ENCODE data around the gene EVPL.

The EVPL gene

DNA sequence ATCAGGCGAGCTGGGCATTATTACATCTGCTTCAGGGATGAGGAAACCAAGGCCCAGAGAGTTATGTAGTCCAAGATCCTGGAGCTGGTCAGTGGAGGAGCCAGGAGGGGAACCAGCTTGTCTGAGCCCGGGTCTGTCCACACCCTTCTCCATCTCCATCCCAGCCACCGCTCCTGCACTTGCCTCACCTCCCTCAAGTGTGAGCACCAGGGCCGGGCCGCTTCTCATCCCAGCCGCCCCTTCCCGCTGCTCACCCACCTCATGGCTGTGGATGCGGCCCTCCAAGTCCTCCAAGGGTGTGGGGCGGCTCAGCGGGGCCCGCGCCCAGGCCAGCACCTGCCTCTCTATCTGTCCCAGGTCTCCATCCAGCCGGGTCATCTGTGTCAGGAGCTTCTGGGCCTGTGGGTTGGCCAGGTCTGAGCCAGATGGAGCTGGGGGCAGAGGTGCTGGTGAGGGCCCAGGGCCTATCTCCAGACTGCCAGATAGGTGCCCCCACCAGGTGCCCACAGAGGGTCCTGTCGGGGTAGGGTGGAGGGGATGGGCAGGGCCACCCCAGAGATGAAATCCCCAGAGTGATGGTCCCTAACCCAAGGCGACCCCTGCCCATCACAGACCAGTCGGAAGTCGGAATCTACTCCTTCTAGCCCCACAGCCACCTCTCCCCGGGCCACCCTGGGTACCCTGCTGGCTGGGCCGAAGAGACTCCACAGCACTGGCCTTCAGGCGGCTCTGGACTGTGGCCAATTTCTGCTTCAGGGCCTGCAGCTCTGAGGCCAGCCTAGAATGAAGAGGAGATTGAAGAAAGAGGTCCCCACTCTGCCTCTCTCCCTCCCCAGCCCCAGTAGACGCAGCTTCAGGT lies 9.4 kb downstream of the EVPL start:
- Mint-ChIP-seq H3K27me3 (no peaks in the 10 kb centered on the region), H3K36me3 (no peaks in the 10 kb centered on the region), H3K4me3 (no peak overlapping the region), H3K4me1 (ENCODE audit: low read depth) (peaks cover 12% of the 10 kb centered on the region), H3K9me3 (ENCODE audit: low read depth) (no peaks in the 10 kb centered on the region), H3K27ac (no peak overlapping the region)

DNA sequence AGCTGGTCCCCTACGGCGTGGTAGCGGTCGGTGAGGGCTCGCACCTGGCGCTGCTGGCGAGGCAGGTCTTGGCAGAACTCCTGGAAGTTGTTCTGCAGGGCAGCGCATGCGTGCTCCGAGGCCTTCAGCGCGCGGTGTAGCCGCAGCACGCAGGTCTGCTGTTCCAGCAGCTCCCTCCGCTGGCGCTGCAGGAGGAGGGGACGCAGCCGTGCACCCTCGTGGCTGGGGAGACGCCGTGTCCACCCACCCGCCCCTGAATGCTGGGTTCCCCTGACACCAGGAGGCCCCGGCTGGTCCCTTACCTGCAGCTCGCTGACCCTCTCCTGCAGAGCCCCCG lies 12.2 kb downstream of the EVPL start:
- H3K27ac Mint-ChIP-seq: no peak overlapping the region
- no peaks in the 10 kb centered on the region for H3K27me3 Mint-ChIP-seq
- H3K4me1 Mint-ChIP-seq (ENCODE audit: low read depth): peaks cover 9% of the 10 kb centered on the region
- no peak overlapping the region for H3K4me3 Mint-ChIP-seq
- H3K9me3 Mint-ChIP-seq (ENCODE audit: low read depth): no peaks in the 10 kb centered on the region
- no peaks in the 10 kb centered on the region for H3K36me3 Mint-ChIP-seq

DNA sequence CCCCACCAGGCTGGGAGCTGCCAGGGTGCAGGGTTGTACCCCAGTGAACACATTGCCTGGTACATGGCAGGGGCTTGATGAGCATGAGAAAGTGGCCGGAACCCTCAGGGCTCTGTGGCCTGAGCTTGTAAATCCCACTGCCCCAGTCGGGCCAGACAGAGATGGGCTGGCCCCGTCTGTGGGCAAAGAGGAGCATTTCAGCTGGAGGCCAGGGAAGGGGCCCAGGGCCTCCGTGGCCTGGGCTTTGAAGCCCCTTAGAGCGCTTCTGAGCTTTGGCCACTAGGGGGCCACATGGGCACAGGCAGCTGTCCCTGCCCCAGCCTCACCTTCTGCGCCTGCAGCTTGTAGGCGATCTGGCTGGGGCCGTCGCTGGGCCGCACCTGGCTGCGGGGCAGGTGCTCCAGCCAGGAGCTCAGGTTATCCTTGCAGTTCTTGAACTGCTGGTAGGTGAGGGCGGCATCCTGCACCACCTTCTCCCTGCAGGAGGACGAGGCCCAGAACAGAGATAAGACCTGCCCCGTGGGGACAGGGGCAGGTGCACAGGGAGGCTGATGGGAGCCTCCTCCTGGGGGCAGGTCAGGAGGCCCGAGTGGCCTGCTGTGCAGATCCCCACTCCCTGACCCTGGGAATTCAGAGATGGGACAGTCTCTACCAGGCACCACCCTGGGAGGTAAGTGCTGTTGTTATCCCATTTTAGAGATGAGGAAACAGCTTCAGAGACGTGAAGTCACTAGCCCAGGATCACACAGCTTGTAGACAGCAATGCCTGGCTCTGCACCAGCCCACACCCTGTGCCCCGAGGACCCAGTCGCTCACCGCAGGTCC lies 12.8 kb downstream of the EVPL start:
- Mint-ChIP-seq H3K36me3 (no peaks in the 10 kb centered on the region), H3K27me3 (no peaks in the 10 kb centered on the region), H3K4me1 (ENCODE audit: low read depth) (peaks cover 9% of the 10 kb centered on the region), H3K4me3 (peak overlapping the region; percentile 23), H3K9me3 (ENCODE audit: low read depth) (no peaks in the 10 kb centered on the region), H3K27ac (no peak overlapping the region)

DNA sequence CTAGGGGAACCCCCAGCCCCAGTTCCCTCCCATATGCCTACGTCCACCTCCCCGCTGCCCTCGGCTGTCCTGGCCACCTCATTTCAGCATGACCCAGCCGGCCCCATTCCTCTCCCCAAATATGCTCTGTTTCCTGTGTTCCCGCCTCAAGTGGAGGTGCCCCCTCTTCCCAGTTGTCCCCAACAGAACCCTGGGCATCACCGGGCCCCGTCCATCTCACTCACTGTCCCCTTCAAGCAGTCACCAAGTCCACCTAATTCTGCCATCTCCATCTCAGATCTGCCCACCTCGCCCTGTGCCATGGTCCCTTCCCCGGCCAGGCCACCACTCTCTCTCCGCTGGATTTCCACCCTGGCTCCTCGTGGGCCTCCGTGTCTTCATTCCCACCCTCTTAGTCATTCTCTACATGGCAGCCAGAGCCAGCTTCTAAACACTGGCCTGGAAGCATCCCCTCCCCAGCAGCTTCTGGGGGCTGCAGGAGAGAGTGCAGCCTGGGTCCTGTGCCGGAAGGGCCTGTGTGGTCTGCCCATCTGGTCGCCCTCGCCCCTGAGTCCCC lies 13.7 kb downstream of the EVPL start:
- Mint-ChIP-seq H3K27ac (no peak overlapping the region), H3K9me3 (ENCODE audit: low read depth) (no peaks in the 10 kb centered on the region), H3K36me3 (no peaks in the 10 kb centered on the region), H3K4me1 (ENCODE audit: low read depth) (peaks cover 9% of the 10 kb centered on the region), H3K27me3 (no peaks in the 10 kb centered on the region), H3K4me3 (no peak overlapping the region)

DNA sequence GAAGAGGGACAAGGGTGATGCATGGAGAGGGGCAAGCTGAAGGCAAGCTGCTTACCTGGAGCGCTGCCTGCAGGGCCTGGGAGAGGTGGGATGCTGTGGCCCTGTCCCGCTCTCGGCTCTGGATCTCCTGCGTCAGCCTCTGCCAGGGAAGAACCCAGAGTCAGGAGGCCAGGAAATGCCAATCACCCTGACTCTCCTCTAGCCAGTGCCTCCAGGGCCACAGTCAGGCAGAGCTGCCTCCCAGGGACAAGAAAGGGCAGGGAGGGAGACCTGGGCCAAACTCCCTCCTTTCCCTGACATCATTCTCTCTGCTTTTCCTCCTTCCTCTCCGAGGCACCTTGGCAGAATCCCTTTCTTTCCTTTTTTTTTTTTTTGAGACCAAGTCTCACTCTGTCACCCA lies 15.2 kb downstream of the EVPL start:
- Mint-ChIP-seq H3K4me3 (no peak overlapping the region), H3K4me1 (ENCODE audit: low read depth) (peaks cover 9% of the 10 kb centered on the region), H3K27me3 (no peaks in the 10 kb centered on the region), H3K27ac (no peak overlapping the region), H3K36me3 (no peaks in the 10 kb centered on the region), H3K9me3 (ENCODE audit: low read depth) (no peaks in the 10 kb centered on the region)

DNA sequence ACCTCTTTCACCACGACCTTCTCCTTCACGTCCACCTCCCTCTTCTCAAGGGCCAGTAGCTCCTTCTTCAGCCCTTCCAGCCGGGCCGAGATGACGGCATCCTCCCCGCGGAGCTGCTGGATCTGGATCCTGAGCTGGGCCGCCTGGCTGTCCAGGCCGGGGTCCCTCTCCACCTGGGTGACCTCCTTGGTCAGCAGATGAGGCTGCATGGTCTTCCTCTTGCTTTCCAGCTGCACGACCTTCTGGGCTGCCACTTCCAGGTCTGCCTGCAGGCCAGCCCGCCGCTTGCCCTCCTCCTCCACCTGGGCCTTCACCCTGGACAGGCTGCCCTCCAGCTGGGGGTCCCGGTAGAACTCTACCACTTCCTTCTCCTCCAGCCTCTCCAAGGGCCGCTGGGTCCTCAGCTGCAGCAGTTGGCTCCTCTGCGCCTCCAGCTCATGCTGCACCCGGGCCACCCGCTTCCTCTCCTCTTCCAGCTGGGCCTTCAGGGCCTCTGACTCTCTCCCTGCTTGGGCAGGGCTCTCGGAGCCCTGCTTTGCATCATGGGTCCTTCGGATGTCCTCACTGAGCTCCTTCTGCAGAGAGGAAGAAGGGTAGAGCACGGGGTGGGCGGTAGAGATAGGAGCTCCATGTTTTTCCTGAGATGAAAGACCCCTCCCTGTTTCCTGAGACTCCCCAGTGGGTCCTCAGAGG lies 17.0 kb downstream of the EVPL start:
- Mint-ChIP-seq H3K27me3 (no peaks in the 10 kb centered on the region), H3K9me3 (ENCODE audit: low read depth) (no peaks in the 10 kb centered on the region), H3K4me1 (ENCODE audit: low read depth) (peaks cover 6% of the 10 kb centered on the region), H3K4me3 (no peak overlapping the region), H3K27ac (no peak overlapping the region), H3K36me3 (no peaks in the 10 kb centered on the region)

DNA sequence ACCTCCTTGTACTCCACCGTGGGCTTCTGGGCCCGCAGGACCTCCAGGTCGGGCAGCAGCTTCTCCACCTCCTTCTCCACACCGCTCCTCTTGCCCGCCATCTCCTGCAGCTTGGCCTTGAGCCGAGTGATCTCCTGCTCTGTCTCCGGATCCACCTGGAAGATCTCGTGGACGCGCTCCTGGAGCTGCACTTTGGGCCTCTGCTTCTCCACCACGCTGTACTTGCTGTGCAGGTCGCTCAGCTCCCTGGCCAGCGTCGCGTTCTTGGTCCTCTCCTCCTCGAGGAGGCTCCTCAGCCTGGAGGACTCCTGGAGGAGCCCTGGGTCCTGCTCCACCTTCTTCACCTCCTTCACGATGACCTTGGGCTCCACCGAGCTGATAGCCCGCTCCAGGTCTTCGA lies 17.7 kb downstream of the EVPL start:
- Mint-ChIP-seq H3K4me3 (no peak overlapping the region), H3K27me3 (no peaks in the 10 kb centered on the region), H3K27ac (no peak overlapping the region), H3K36me3 (no peaks in the 10 kb centered on the region), H3K9me3 (ENCODE audit: low read depth) (no peaks in the 10 kb centered on the region), H3K4me1 (ENCODE audit: low read depth) (peaks cover 6% of the 10 kb centered on the region)

DNA sequence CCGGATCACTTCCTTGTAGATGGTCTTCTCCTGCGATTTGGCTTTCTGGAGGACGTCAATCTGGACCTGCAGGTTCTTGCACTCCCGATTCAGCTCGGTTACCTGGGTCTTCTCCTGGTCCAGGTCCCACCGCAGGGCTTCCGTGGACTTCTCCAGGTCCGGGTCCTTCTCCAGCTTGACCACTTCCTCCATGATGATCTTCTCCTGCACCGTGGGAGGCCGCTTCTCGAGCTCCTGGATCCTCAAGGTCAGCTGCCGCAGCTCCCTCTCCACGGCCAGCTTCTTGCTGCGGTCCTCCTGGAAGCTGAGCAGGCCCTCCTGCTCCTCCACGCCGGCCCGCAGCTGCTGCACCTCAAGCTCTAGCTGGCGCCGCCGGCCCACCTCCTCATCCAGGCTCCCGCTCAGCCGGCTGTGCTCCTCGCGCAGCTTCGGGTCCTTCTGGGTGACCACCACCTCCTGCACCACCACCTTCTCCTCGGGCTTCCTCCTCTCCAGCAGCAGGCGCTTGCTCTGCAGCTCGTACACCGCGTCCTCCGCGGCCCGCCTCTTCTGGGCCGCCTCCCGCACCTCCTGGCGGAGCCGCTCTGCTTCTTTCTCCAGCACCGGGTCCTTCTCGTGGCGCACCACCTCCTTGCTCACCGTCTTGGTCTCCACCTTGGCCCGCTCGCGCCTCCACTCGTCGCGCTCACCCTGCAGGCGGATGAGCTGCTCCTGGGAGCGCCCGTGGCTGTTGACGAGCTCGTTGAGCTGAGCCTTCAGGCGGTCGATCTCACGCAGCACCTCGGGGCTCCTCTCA lies 18.3 kb downstream of the EVPL start:
- Mint-ChIP-seq H3K4me3 (no peak overlapping the region), H3K36me3 (no peaks in the 10 kb centered on the region), H3K4me1 (ENCODE audit: low read depth) (no peaks in the 10 kb centered on the region), H3K27me3 (no peaks in the 10 kb centered on the region), H3K9me3 (ENCODE audit: low read depth) (no peaks in the 10 kb centered on the region), H3K27ac (no peak overlapping the region)

DNA sequence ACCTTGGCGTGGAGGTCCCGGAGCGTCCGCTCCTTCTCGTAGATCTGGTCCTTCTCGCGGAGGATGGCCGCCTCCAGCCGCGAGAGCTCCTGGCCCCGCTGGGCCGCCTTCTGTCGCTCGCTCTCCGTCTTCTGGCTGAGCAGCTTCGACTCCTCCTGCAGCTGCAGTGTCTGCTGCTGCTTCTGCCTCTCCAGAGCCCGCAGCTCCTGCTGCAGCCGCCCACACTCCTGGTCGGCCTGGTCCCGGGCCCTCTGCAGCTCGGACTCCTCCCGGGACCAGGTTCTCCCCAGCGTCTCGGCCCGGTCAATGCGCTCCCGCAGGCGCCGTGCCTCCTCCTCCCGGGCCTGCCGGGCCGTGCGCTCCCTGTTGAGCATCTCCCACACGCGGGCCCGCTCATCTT lies 18.9 kb downstream of the EVPL start:
- no peaks in the 10 kb centered on the region for H3K36me3 Mint-ChIP-seq
- no peaks in the 10 kb centered on the region for H3K27me3 Mint-ChIP-seq
- H3K27ac Mint-ChIP-seq: no peak overlapping the region
- H3K4me3 Mint-ChIP-seq: no peak overlapping the region
- H3K4me1 Mint-ChIP-seq (ENCODE audit: low read depth): no peaks in the 10 kb centered on the region
- no peaks in the 10 kb centered on the region for H3K9me3 Mint-ChIP-seq (ENCODE audit: low read depth)

DNA sequence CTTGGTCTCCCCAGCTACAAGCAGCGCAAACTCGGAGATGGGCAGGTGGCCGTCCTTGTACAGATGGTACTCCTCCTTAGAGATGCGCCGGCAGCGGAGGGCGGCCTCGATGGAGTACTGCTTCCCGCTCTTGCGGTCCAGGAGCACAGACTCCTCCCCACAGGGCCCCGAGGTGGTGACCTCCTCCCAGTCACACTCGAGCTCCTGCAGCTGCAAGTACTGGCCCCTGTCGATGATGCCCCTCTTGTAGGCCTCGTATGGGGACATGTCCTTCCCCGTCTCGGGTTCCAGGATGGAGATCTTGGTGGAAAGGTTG lies 19.3 kb downstream of the EVPL start:
- Mint-ChIP-seq H3K27me3 (no peaks in the 10 kb centered on the region), H3K4me3 (no peak overlapping the region), H3K9me3 (ENCODE audit: low read depth) (no peaks in the 10 kb centered on the region), H3K27ac (no peak overlapping the region), H3K4me1 (ENCODE audit: low read depth) (no peaks in the 10 kb centered on the region), H3K36me3 (no peaks in the 10 kb centered on the region)

DNA sequence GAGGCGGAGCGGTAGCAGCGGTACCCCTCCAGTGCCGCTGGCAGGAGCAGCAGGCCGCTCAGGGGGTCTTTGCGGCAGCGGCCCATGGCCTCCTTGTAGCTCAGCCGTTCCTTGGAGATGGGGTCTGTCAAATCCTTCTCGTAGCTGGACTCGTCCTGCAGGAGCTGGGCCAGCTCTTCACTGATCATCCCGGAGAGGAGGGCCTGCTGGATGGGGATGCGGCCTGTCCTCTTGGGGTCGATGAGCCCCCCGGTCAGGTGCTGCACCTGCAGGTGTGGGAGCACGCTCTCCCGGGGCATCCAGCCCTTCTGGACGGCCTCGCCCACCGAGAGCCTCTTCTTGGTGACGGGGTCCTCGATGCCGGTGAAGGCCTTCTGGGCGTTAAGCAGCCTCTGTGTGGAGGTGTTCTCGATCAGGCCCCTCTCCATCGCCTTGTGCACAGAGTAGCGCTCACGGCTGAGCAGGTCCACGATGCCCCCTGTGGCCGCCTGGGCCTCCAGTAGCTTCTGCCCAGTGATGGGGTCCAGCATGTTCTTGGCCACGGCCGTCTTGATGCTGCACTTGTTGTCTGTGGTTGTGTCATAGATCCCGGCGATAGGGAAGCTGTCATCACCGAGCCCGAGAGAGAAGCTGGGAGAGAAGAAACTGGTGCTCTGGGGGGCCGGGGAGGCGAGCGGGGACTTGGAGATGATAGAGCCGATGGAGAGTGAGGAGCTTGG lies 19.8 kb downstream of the EVPL start:
- H3K27me3 Mint-ChIP-seq: no peaks in the 10 kb centered on the region
- H3K4me3 Mint-ChIP-seq: no peak overlapping the region
- no peaks in the 10 kb centered on the region for H3K4me1 Mint-ChIP-seq (ENCODE audit: low read depth)
- H3K9me3 Mint-ChIP-seq (ENCODE audit: low read depth): no peaks in the 10 kb centered on the region
- H3K27ac Mint-ChIP-seq: no peak overlapping the region
- H3K36me3 Mint-ChIP-seq: no peaks in the 10 kb centered on the region

DNA sequence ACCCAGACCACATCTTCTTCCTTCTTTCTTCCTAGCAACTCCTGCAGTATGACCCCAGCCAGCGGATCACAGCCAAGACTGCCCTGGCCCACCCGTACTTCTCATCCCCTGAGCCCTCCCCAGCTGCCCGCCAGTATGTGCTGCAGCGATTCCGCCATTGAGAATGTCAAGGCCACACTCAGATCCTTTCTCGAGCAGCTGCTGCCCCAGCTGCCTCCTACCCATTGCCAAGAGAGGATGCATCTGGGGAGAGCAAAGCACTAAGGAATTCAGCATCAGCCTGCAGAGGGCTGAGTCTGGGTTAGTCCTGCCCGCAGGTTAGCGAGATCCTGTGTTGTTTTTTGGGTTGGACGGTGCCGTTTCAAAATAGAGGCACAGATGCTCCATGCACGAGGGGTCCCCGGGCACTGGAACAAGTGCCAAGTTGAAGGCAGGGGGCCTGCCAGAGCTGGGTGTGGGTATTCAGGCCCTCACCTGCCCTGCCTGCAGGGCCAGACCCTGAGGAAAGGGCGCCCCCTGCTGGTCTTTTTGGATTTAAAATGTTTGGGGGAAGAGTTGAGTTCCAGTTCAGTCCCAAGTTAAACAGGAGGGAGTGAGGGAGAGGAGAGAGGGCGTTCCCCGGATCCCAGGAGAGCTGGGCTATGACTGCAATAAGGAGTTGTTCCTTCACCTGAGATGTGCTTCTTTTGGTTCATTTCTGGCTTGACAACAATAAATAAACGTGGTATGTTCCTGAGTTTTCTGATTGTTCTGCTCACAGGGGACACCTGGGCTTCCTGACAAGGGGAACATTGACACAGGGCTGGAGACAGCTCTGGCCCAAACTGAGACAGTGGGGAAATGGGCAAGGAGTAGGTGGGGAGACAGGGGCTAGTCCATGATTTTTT lies 21.6 kb downstream of the EVPL start:
- Mint-ChIP-seq H3K27ac (no peak overlapping the region), H3K9me3 (ENCODE audit: low read depth) (no peaks in the 10 kb centered on the region), H3K27me3 (no peaks in the 10 kb centered on the region), H3K36me3 (no peaks in the 10 kb centered on the region), H3K4me3 (no peak overlapping the region), H3K4me1 (ENCODE audit: low read depth) (no peaks in the 10 kb centered on the region)

DNA sequence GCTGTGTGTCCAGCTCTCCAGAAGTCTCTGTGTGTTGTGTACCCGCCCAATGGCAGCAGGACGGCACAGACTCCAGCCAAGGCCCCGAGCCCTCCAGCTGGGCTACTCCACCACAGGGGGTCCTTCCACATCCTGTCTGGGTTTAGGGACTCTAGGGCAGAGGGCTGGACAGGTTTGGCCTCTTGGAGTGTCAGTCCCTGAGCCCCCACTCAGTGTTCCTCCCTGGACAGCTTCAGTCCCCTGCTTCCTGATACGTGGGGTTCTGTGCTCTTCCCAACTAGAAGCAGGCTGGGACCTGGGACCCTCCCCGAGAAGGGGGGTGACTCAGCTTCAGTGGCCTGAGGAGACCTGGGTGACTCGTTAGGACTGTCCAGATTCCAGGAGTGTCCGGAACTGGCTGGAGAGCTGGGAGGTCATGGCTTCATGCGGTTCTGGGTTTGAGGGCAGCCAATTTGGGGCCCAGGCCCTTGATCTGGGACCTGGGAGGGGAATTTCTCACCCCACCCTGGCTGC lies 22.3 kb downstream of the EVPL start:
- no peaks in the 10 kb centered on the region for H3K27me3 Mint-ChIP-seq

More for the DNA sequence above, 22.3 kb downstream of the EVPL start:
- no peak overlapping the region for H3K27ac Mint-ChIP-seq
- no peak overlapping the region for H3K4me3 Mint-ChIP-seq
- no peaks in the 10 kb centered on the region for H3K9me3 Mint-ChIP-seq (ENCODE audit: low read depth)
- no peaks in the 10 kb centered on the region for H3K4me1 Mint-ChIP-seq (ENCODE audit: low read depth)
- H3K36me3 Mint-ChIP-seq: no peaks in the 10 kb centered on the region
